Upper lobe of left lung (tissue), 4 donors: Measurements from ENCODE around the gene CXCR4.
"Not testable (repeated sequence)": the region's sequence is repeated elsewhere in the genome, so short reads cannot be mapped to it uniquely, and the experiment has no call there.

ENCODE experiments used
- POLR2A ChIP-seq, 4 donors: fragments of 450-650 bp; IDR thresholded peaks; one replicate each; pipeline ENCODE4 v1.5.1; 2016 to 2017; ENCODE audit warnings: antibody characterized with exemption in 4 of 4, mild to moderate bottlenecking in 2 of 4
- POLR2AphosphoS5 ChIP-seq, 2 donors: sonication (generic); formaldehyde crosslinking; IDR thresholded peaks; one replicate each; pipeline ENCODE4 v1.5.1; 2017; ENCODE audit warnings: antibody characterized with exemption in 2 of 2
- TF ChIP-seq, protein P1 (sequence below), 6 experiments: fragments of 450-650 bp in 4 of 6; fragments of 200-600 bp in 2 of 6; sonication (generic) in 2 of 6; IDR thresholded peaks; one replicate each; pipeline ENCODE4 v1.5.1; 2016 to 2019; ENCODE audit warnings: antibody characterized with exemption in 6 of 6

DNA sequence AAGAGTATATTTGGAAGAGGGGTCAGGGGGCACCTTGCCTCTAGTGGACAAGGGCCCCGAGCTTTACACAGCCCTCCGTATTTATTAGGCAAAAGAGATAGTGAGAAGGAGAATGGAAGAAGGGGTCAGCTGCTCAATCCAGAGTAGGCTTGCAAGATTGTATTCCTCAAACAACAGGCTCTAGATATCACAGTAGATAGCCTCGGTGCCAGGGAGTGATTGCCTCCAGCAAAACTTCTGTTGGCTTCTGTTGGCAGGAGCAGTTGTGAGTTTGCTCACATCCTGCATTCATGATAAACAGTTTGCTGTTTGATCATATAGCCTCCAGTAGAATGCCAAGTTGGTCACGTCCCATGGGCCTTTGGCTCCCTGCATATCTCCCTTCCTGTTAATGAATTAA is 46.1 kb downstream of the CXCR4 start:
- TF ChIP-seq, protein P1, sequence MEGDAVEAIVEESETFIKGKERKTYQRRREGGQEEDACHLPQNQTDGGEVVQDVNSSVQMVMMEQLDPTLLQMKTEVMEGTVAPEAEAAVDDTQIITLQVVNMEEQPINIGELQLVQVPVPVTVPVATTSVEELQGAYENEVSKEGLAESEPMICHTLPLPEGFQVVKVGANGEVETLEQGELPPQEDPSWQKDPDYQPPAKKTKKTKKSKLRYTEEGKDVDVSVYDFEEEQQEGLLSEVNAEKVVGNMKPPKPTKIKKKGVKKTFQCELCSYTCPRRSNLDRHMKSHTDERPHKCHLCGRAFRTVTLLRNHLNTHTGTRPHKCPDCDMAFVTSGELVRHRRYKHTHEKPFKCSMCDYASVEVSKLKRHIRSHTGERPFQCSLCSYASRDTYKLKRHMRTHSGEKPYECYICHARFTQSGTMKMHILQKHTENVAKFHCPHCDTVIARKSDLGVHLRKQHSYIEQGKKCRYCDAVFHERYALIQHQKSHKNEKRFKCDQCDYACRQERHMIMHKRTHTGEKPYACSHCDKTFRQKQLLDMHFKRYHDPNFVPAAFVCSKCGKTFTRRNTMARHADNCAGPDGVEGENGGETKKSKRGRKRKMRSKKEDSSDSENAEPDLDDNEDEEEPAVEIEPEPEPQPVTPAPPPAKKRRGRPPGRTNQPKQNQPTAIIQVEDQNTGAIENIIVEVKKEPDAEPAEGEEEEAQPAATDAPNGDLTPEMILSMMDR (IDR thresholded peaks at IDR 0.05) = not testable (repeated sequence)
- TF ChIP-seq POLR2A, POLR2AphosphoS5 (IDR thresholded peaks at IDR 0.05): not testable (repeated sequence)
